DND-41 (cell line): Measurements from ENCODE around the gene MED12L.
A peak's percentile ranks its signal among the peaks of the same experiment; 100 is the strongest.

ENCODE experiments used
- EZH2 ChIP-seq: IDR thresholded peaks from 3 replicates; pipeline ENCODE4 v1.6.1; 2012; ENCODE audit warnings: borderline replicate concordance, low read depth, mild to moderate bottlenecking, moderate library complexity, low read length, inconsistent platforms; ENCODE audit not compliant: severe bottlenecking
- TF ChIP-seq, protein P1 (sequence below): IDR thresholded peaks from 2 replicates; pipeline ENCODE4 v1.5.1; 2012; ENCODE audit warnings: borderline replicate concordance, low read length, moderate library complexity, mild to moderate bottlenecking; ENCODE audit not compliant: poor library complexity, severe bottlenecking; ENCODE audit errors: extremely low read depth

GRCh38 chr3:151328298-151328995 is 243.0 kb downstream of the MED12L start:
- TF ChIP-seq EZH2 = no peak
- TF ChIP-seq, protein P1, sequence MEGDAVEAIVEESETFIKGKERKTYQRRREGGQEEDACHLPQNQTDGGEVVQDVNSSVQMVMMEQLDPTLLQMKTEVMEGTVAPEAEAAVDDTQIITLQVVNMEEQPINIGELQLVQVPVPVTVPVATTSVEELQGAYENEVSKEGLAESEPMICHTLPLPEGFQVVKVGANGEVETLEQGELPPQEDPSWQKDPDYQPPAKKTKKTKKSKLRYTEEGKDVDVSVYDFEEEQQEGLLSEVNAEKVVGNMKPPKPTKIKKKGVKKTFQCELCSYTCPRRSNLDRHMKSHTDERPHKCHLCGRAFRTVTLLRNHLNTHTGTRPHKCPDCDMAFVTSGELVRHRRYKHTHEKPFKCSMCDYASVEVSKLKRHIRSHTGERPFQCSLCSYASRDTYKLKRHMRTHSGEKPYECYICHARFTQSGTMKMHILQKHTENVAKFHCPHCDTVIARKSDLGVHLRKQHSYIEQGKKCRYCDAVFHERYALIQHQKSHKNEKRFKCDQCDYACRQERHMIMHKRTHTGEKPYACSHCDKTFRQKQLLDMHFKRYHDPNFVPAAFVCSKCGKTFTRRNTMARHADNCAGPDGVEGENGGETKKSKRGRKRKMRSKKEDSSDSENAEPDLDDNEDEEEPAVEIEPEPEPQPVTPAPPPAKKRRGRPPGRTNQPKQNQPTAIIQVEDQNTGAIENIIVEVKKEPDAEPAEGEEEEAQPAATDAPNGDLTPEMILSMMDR = peak; percentile 5
